Lower leg skin (tissue), 4 donors: Measurements from ENCODE around the gene TPBGL. TPM values are rescaled to one million over a fixed set of nuclear protein-coding genes. Genes with fewer than 3 reads are reported as not detected.

Experiments
- DNase-seq, 2 donors: peaks; one replicate each; pipeline ENCODE4 v3.0.0-alpha.2; 2019; ENCODE audit warnings: low spot score in 2 of 2
- H3K4me3 ChIP-seq: fragments of 200-600 bp; sonication (generic); 2 replicates; pipeline ENCODE4 v1.5.1; 2017; ENCODE audit warnings: mild to moderate bottlenecking, low read depth; ENCODE audit not compliant: poor library complexity, severe bottlenecking
- POLR2A ChIP-seq, 2 donors: fragments of 450-650 bp; IDR thresholded peaks; one replicate each; pipeline ENCODE4 v1.6.1; 2016 to 2017; ENCODE audit warnings: antibody characterized with exemption in 2 of 2, mild to moderate bottlenecking in 1 of 2, moderate library complexity in 1 of 2
- WGBS, 2 donors: methylation state at CpG; one replicate each; pipeline ENCODE4 v1.1.5; 2018; 5-methylcytosine and 5-hydroxymethylcytosine counted together
- intact Hi-C: fragments of 100-400 bp; cut with DNase I; formaldehyde crosslinking; loops from one replicate; pipeline ENCODE4 v1.15.0; 2023; ENCODE audit warnings: low total_unique reads
- total RNA-seq, 4 donors: library from RNA; depleted of rRNA; stranded (reverse); fragments of >200 nt; gene quantifications; one replicate each; pipeline ENCODE4 v1.1.0, GENCODE V29; 2016
- TF ChIP-seq, protein P1 (sequence below), 3 donors: fragments of 450-650 bp; IDR thresholded peaks; one replicate each; pipeline ENCODE4 v1.5.1; 2016; ENCODE audit warnings: antibody characterized with exemption in 3 of 3, mild to moderate bottlenecking in 3 of 3, moderate library complexity in 2 of 3

TPBGL gene
- total RNA-seq, 4 donors from 2014 or later, result 0.13 to 0.84 TPM; not detected in 2

DNA sequence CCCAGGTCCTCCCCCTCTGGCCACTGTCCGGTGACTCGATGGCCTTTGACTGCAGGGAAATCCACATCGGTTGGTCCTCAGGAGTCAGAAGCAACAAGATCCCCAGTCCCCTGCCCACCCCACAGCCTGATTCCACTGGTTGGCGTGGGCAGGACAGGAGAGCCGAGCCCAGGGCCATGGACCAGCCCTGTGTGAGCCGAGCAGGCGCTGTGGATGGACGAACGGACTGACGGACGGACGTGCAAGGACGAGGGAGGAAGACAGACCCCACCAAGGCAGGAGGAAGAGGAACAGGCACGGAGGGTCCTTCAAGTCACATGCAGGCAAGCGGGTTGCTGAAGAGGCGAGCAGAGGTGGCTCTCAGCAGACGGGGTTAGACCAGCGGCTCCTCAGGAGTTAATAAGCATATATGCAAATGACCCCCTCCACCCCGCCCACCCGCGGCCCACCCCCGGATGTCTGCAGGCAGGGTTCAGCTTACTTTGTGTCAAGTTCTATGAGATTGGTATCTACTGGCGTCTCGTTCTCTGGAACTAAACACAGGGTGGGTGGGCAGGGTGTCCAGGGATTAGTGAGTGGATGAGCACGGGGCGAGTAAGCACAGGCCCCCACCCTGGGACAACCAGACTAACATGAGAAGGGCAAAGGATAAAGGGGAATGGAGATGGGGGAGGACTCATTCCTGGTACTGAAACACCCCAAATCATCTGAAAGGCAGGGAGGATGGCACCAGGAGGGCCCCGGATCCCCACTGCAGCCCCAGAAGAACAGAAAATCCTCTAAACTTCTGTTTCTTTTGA, 26.8 kb downstream of the TPBGL start:
- TF ChIP-seq, protein P1, sequence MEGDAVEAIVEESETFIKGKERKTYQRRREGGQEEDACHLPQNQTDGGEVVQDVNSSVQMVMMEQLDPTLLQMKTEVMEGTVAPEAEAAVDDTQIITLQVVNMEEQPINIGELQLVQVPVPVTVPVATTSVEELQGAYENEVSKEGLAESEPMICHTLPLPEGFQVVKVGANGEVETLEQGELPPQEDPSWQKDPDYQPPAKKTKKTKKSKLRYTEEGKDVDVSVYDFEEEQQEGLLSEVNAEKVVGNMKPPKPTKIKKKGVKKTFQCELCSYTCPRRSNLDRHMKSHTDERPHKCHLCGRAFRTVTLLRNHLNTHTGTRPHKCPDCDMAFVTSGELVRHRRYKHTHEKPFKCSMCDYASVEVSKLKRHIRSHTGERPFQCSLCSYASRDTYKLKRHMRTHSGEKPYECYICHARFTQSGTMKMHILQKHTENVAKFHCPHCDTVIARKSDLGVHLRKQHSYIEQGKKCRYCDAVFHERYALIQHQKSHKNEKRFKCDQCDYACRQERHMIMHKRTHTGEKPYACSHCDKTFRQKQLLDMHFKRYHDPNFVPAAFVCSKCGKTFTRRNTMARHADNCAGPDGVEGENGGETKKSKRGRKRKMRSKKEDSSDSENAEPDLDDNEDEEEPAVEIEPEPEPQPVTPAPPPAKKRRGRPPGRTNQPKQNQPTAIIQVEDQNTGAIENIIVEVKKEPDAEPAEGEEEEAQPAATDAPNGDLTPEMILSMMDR (IDR thresholded peaks at IDR 0.05), result no peak
- no peak for TF ChIP-seq POLR2A (IDR thresholded peaks at IDR 0.05)
- no peak overlapping the region for H3K4me3 ChIP-seq
- WGBS, 2 donors, result 76 to 82% methylated on average over 27 of the region's 27 CpGs
- intact Hi-C loops, result no loop called here
- DNase-seq, result peak in 1 of 2 donors; percentile 82

DNA sequence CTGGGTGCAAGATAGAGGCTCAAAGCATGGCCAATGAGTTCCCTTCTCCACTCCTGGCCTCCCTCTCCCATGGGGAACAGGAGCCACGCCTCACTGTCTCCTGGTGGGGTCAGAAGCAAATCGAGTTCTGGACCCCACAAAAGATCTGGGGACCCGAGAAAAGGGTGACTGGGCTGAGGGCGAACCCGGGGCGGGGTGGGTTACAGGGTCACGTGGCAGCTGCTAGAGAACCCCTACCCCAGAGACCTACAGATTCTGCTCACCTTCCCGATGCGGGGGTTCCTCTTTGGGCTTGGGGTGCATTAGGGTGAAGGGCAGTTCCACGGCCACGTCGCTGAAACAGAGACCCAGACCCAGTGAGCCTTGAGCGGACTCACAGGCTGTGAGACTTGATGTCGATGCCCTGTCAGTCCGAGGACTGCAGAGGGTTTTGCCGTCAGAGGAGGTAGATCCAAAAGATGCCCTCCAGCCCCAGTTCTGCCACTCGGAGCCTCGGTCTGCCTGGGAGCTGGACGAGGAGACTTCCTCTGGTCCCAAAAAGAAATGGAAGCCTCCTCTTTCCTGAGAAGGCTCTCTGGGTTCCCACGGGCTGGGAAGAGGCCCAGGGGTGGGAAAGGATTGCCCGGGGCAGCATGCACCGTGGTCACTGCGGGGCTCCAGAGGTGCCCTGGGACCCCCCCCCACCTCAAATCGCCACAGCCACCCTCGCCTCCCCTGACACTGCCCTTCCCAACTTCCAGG, 28.2 kb downstream of the TPBGL start:
- 88 to 95% methylated on average over 21 to 25 of the region's 25 CpGs for WGBS, 2 donors

DNA sequence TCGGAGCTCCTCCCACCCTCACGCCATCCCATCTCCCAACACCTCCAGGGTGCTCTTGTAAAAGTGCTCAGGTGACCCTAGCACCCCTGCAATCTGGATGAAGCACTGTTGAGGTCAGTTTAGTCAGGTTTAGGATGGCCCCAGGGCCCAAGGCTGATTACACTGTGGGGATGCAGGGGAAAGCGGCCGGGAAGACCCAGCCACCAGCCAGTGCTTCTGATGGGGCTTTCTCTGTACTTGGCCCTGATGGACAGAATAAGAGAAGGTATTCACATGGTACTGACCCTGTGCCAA, 28.7 kb downstream of the TPBGL start:
- whole genome bisulfite sequencing, 2 donors, result 96 to 97% methylated on average over 4 of the region's 4 CpGs
- TF ChIP-seq, protein P1 (IDR thresholded peaks at IDR 0.05), result no peak
- no peak for TF ChIP-seq POLR2A (IDR thresholded peaks at IDR 0.05)
- intact Hi-C loops, result no loop called here

More for the DNA sequence above, 28.2 kb downstream of the TPBGL start:
- intact Hi-C loops, result no loop called here
- H3K4me3 ChIP-seq, result no peak overlapping the region
- no peak for TF ChIP-seq POLR2A (IDR thresholded peaks at IDR 0.05)
- TF ChIP-seq, protein P1 (IDR thresholded peaks at IDR 0.05), result no peak
- peak in 1 of 2 donors; percentile 70 for DNase-seq

DNA sequence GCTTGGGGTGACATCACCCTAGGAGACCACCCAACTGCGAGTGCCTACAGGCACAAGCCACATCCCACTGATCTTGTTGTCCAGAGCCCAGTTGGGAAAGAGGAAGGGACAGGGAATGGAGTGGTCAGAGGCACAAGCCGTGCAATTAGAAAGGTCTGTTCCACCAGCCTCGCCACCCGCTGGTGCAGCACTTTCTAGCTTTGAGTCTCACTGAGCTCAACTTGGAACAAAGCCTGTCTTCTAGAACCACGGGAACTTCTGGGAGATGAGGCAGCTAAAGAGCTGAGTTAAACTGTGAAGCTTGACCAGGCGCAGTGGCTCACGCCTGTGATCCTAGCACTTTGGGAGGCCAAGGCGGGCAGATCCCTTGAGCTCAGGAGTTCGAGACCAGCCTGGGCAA, 29.3 kb downstream of the TPBGL start:
- intact Hi-C loops, result no loop called here
- no peak overlapping the region for H3K4me3 ChIP-seq
- DNase-seq, result peak in 1 of 2 donors; percentile 78
- TF ChIP-seq, protein P1 (IDR thresholded peaks at IDR 0.05), result no peak
- TF ChIP-seq POLR2A (IDR thresholded peaks at IDR 0.05), result no peak
- WGBS, 2 donors, result 92 to 93% methylated on average over 9 of the region's 9 CpGs

More for the DNA sequence above, 28.7 kb downstream of the TPBGL start:
- no peak overlapping the region for H3K4me3 ChIP-seq
- peak in 1 of 2 donors; percentile 81 for DNase-seq

DNA sequence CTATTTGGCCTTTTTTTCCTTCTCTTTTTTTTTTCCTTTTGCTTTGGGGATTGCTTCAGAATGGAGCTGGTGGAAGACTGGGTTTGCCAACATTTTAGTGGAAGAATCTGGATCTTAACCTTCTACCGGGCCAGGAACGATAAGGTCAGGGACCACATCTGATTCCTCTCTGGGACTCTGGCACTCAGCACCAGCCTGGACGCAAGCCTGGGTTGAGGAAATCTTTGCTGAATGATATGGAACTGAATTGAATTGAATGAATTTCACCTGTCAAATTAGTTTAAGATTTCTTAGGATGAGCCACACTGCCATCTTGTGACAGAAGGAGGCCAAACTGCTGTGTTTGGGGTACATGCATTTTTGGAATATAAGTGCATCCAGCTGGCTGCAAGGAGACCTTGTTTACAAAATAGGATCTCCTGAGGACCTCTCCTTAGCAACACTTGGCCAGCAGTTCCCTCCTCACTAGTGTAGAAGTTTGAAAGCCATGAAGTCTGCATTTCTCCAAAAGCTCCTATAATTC, 30.4 kb downstream of the TPBGL start:
- H3K4me3 ChIP-seq, result no peak overlapping the region
- peak in 1 of 2 donors; percentile 10 for DNase-seq
- WGBS, 2 donors, result 61 to 76% methylated on average over 3 of the region's 3 CpGs
- TF ChIP-seq, protein P1 (IDR thresholded peaks at IDR 0.05), result no peak
- TF ChIP-seq POLR2A (IDR thresholded peaks at IDR 0.05), result no peak
- intact Hi-C loops, result no loop called here
